LNCAP (cell line): ENCODE measurements around the gene SRA1.

Experiments
- CTCF ChIP-seq: fragments of 450-650 bp; IDR thresholded peaks from 2 replicates; pipeline ENCODE4 v1.5.1; 2017; ENCODE audit warnings: mild to moderate bottlenecking

Gene SRA1

GRCh38 chr5:140546851-140547507 is 10.3 kb downstream of the SRA1 start:
- no peak for TF ChIP-seq CTCF

GRCh38 chr5:140545606-140546005 is 11.7 kb downstream of the SRA1 start:
- TF ChIP-seq CTCF: no peak

- TF ChIP-seq CTCF: no peak
Observed at GRCh38 chr5:140544986-140545385, 12.3 kb downstream of the SRA1 start.

GRCh38 chr5:140542972-140543371 is 14.3 kb downstream of the SRA1 start:
- TF ChIP-seq CTCF: no peak

GRCh38 chr5:140540227-140540626 is 17.0 kb downstream of the SRA1 start:
- no peak for TF ChIP-seq CTCF

- no peak for TF ChIP-seq CTCF
Observed at GRCh38 chr5:140524003-140524402, 33.3 kb downstream of the SRA1 start.

GRCh38 chr5:140513124-140513523 is 44.1 kb downstream of the SRA1 start:
- no peak for TF ChIP-seq CTCF

GRCh38 chr5:140509898-140510297 is 47.4 kb downstream of the SRA1 start:
- no peak for TF ChIP-seq CTCF
